Activated naive CD4-positive, alpha-beta T cell treated with Interleukin-2 at 50 U/mL for 16 hours (primary cell): ENCODE results near the gene LRRC51.

Experiments
- DNase-seq: peaks from one replicate; pipeline ENCODE4 v3.0.0-alpha.2; 2020

LRRC51 gene

GRCh38 chr11:72080326-72081183 lies at the start of gene LRRC51, which contains the start of gene NUMA1:
Gene LRRC51, plus strand, starts transcription at chr11:72080850. Its CDS starts 8,234 bp downstream, at chr11:72089084.
Gene NUMA1, minus strand, starts transcription at chr11:72080542. Its CDS starts 44,599 bp downstream, at chr11:72035943.
- peak; percentile 99 for DNase-seq

GRCh38 chr11:72036687-72037086 lies 44.0 kb upstream of the LRRC51 start:
- no peak for DNase-seq

- DNase-seq: no peak
These were observed 42.9 kb upstream of the LRRC51 start for GRCh38 chr11:72037554-72038311.

GRCh38 chr11:72038491-72038890 lies 42.2 kb upstream of the LRRC51 start:
- no peak for DNase-seq

GRCh38 chr11:72039031-72039855 lies 41.4 kb upstream of the LRRC51 start:
- DNase-seq: no peak

- no peak for DNase-seq
These were observed 40.7 kb upstream of the LRRC51 start for GRCh38 chr11:72039856-72040401.

GRCh38 chr11:72040491-72041363 lies 39.9 kb upstream of the LRRC51 start:
- DNase-seq: peak; percentile 77

GRCh38 chr11:72041364-72042063 lies 39.1 kb upstream of the LRRC51 start:
- peak; percentile 49 for DNase-seq

- DNase-seq: no peak
These were observed 38.4 kb upstream of the LRRC51 start for GRCh38 chr11:72042064-72042745.

GRCh38 chr11:72045849-72046248 lies 34.8 kb upstream of the LRRC51 start:
- no peak for DNase-seq

GRCh38 chr11:72048766-72049460 lies 31.7 kb upstream of the LRRC51 start:
- no peak for DNase-seq

GRCh38 chr11:72058416-72059034 lies 22.1 kb upstream of the LRRC51 start:
- no peak for DNase-seq

- DNase-seq: no peak
These were observed 18.8 kb upstream of the LRRC51 start for GRCh38 chr11:72061739-72062396.

- DNase-seq: no peak
These were observed 13.8 kb upstream of the LRRC51 start for GRCh38 chr11:72066855-72067254.

GRCh38 chr11:72067266-72067665 lies 13.4 kb upstream of the LRRC51 start:
- DNase-seq: no peak

GRCh38 chr11:72067676-72068075 lies 13.0 kb upstream of the LRRC51 start:
- no peak for DNase-seq

GRCh38 chr11:72069200-72069599 lies 11.4 kb upstream of the LRRC51 start:
- DNase-seq: no peak

- DNase-seq: no peak
These were observed 10.8 kb upstream of the LRRC51 start for GRCh38 chr11:72069787-72070251.

- DNase-seq: no peak
These were observed 10.2 kb upstream of the LRRC51 start for GRCh38 chr11:72070491-72070890.
